Fibroblast of upper back skin (primary cell): ENCODE data around the gene MTHFD2.
"Not testable (repeated sequence)": the region's sequence is repeated elsewhere in the genome, so short reads cannot be mapped to it uniquely, and the experiment has no call there.

Source experiments
- DNase-seq: peaks from one replicate; pipeline ENCODE4 v3.0.0-alpha.2; 2013

The MTHFD2 gene

GRCh38 chr2:74198023-74198460 is 373 bp upstream of the MTHFD2 start:
- DNase-seq: no peak

GRCh38 chr2:74199275-74199701 is 873 bp downstream of the MTHFD2 start:
- DNase-seq: no peak

GRCh38 chr2:74199871-74200305 is 1.5 kb downstream of the MTHFD2 start:
- DNase-seq: peak; percentile 3

- no peak for DNase-seq
Measured at GRCh38 chr2:74201196-74201595, 2.8 kb downstream of the MTHFD2 start.

- DNase-seq: peak; percentile 57
Measured at GRCh38 chr2:74201596-74201995, 3.2 kb downstream of the MTHFD2 start.

- DNase-seq: no peak
Measured at GRCh38 chr2:74204436-74204835, 6.0 kb downstream of the MTHFD2 start.

GRCh38 chr2:74205113-74205512 is 6.7 kb downstream of the MTHFD2 start:
- no peak for DNase-seq

GRCh38 chr2:74205596-74205995 is 7.2 kb downstream of the MTHFD2 start:
- DNase-seq: no peak

- DNase-seq: no peak
Measured at GRCh38 chr2:74206180-74206688, 7.8 kb downstream of the MTHFD2 start.

GRCh38 chr2:74212702-74213410 is 14.4 kb downstream of the MTHFD2 start:
- DNase-seq: no peak

GRCh38 chr2:74215771-74216170 is 17.4 kb downstream of the MTHFD2 start:
- not testable (repeated sequence) for DNase-seq

- DNase-seq: no peak
Measured at GRCh38 chr2:74216642-74217041, 18.2 kb downstream of the MTHFD2 start.

- no peak for DNase-seq
Measured at GRCh38 chr2:74219846-74220486, 21.6 kb downstream of the MTHFD2 start.

GRCh38 chr2:74221091-74221490 is 22.7 kb downstream of the MTHFD2 start:
- no peak for DNase-seq

GRCh38 chr2:74221604-74222299 is 23.3 kb downstream of the MTHFD2 start:
- no peak for DNase-seq

- no peak for DNase-seq
Measured at GRCh38 chr2:74222300-74222650, 23.9 kb downstream of the MTHFD2 start.

- DNase-seq: no peak
Measured at GRCh38 chr2:74223941-74224770, 25.7 kb downstream of the MTHFD2 start.

- DNase-seq: no peak
Measured at GRCh38 chr2:74225698-74226459, 27.5 kb downstream of the MTHFD2 start.

GRCh38 chr2:74226648-74227213 is 28.3 kb downstream of the MTHFD2 start:
- no peak for DNase-seq

GRCh38 chr2:74227646-74228045 is 29.2 kb downstream of the MTHFD2 start:
- DNase-seq: no peak

GRCh38 chr2:74228772-74229171 is 30.4 kb downstream of the MTHFD2 start:
- no peak for DNase-seq

GRCh38 chr2:74229865-74230264 is 31.4 kb downstream of the MTHFD2 start:
- not testable (repeated sequence) for DNase-seq
